GM12878 (cell line): ENCODE results near the gene FFAR3. TPM values are rescaled to one million over a fixed set of nuclear protein-coding genes. Genes with fewer than 3 reads are reported as not detected.

Source experiments
- ATAC-seq: fragments of 200-7000 bp; cut with Tn5 transposase; 3 replicates; pipeline ENCODE4 v1.9.1; 2020; ENCODE audit warnings: mild to moderate bottlenecking, moderate library complexity
- BruUV-seq: library from RNA; stranded (reverse); fragments of 400-500 nt; replicated peaks from 2 replicates; lab custom pipeline; 2021; lab: Mats Ljungman, UMichigan
- CTCF ChIA-PET: fragments of 300-600 bp; sonication (Branson Sonifier 250); formaldehyde crosslinking; extraction: SDS; loops from one replicate; lab custom pipeline; 2021; ENCODE audit warnings: inconsistent platforms; lab: Yijun Ruan, JAX
- POLR2A ChIA-PET: fragments of 350-600 bp; formaldehyde crosslinking; extraction: SDS; loops from one replicate; lab custom pipeline; 2021; ENCODE audit warnings: inconsistent platforms; lab: Charles Lee
- RAD21 ChIA-PET: fragments of 300-600 bp; sonication (Branson Sonifier 250); formaldehyde crosslinking; loops from one replicate; lab custom pipeline; 2023; ENCODE audit warnings: antibody characterized with exemption; ENCODE audit not compliant: unreplicated experiment; lab: Charles Lee
- SMC1A ChIA-PET: fragments of 300-600 bp; sonication (Branson Sonifier 250); formaldehyde crosslinking; loops from one replicate; lab custom pipeline; 2023; ENCODE audit not compliant: unreplicated experiment, uncharacterized antibody; lab: Charles Lee
- DNase-seq: peaks from one replicate; pipeline ENCODE4 v3.0.0-alpha.2; 2011; ENCODE audit warnings: low read depth, low spot score
- FAIRE-seq: peaks from 3 replicates; lab custom pipeline; 2011; peaks lifted over from hg19 to GRCh38; lab: Jason Lieb, UNC
- H2AFZ ChIP-seq: 2 replicates; pipeline ENCODE4 v1.6.0; 2011; ENCODE audit warnings: low read depth, low read length, control low read depth; ENCODE audit not compliant: control insufficient read depth
- H3K27ac ChIP-seq: 2 replicates; pipeline ENCODE4 v1.5.1; 2011; ENCODE audit warnings: control low read depth; ENCODE audit not compliant: control insufficient read depth, insufficient read depth
- H3K27me3 ChIP-seq, 2 experiments: replicated peaks in 1 of 2; 2 replicates each; pipeline versions ENCODE4 v1.6.0 to v1.6.1; 2011; ENCODE audit warnings: low read length in 1 of 2; ENCODE audit not compliant: control insufficient read depth in 2 of 2, insufficient read depth in 2 of 2
- H3K36me3 ChIP-seq, 2 experiments: 2 replicates each; pipeline ENCODE4 v1.5.1; 2011; ENCODE audit warnings: low read length in 1 of 2; ENCODE audit not compliant: control insufficient read depth in 2 of 2, insufficient read depth in 2 of 2
- H3K4me1 ChIP-seq: 2 replicates; pipeline ENCODE4 v1.6.1; 2011; ENCODE audit warnings: mild to moderate bottlenecking, low read length, moderate library complexity, mixed read lengths; ENCODE audit not compliant: control insufficient read depth, insufficient read depth
- H3K4me2 ChIP-seq: 2 replicates; pipeline ENCODE4 v1.6.0; 2011; ENCODE audit warnings: control low read depth; ENCODE audit not compliant: control insufficient read depth, insufficient read depth
- H3K4me3 ChIP-seq: fragments of 200-600 bp; sonication (generic); 2 replicates; pipeline ENCODE4 v1.5.1; 2016
- H3K79me2 ChIP-seq: 2 replicates; pipeline ENCODE4 v1.6.0; 2011; ENCODE audit warnings: low read length; ENCODE audit not compliant: control insufficient read depth, insufficient read depth
- H3K9ac ChIP-seq: 2 replicates; pipeline ENCODE4 v1.8.0; 2011; ENCODE audit warnings: low read length, control low read depth, mixed read lengths; ENCODE audit not compliant: control insufficient read depth, insufficient read depth
- H3K9me3 ChIP-seq: replicated peaks from 3 replicates; pipeline ENCODE4 v1.5.1; 2011; ENCODE audit warnings: mild to moderate bottlenecking, low read length; ENCODE audit not compliant: control insufficient read depth, insufficient read depth
- H4K20me1 ChIP-seq: 2 replicates; pipeline ENCODE4 v1.6.0; 2011; ENCODE audit not compliant: control insufficient read depth, insufficient read depth
- ATF3 ChIP-seq: IDR thresholded peaks from 2 replicates; pipeline ENCODE4 v1.6.1; 2011; ENCODE audit warnings: low read depth, mild to moderate bottlenecking, low read length, moderate library complexity, borderline replicate concordance; ENCODE audit errors: extremely low read depth
- BHLHE40 ChIP-seq, 2 experiments: fragments of 450-650 bp in 1 of 2; IDR thresholded peaks; 2 replicates each; pipeline ENCODE4 v1.6.1; 2011 to 2017; ENCODE audit warnings: low read depth in 2 of 2, borderline replicate concordance in 1 of 2, improper control_type of control experiment in 1 of 2, low read length in 1 of 2, mild to moderate bottlenecking in 1 of 2
- CEBPB ChIP-seq, 2 experiments: fragments of 150-350 bp in 1 of 2; IDR thresholded peaks; 2 replicates each; pipeline ENCODE4 v1.6.1; 2012 to 2014; ENCODE audit warnings: low read depth in 2 of 2, low read length in 2 of 2, borderline replicate concordance in 1 of 2, inconsistent platforms in 1 of 2
- E4F1 ChIP-seq: fragments of 450-650 bp; IDR thresholded peaks from 2 replicates; pipeline ENCODE4 v1.6.1; 2018; ENCODE audit warnings: borderline replicate concordance, mild to moderate bottlenecking; ENCODE audit not compliant: partially characterized antibody
- EGR1 ChIP-seq, 2 experiments: IDR thresholded peaks; 1 replicate in 1 of 2; 2 replicates in 1 of 2; pipeline ENCODE4 v1.6.1; 2011 to 2012; ENCODE audit warnings: low read depth in 2 of 2, low read length in 2 of 2, borderline replicate concordance in 1 of 2, mild to moderate bottlenecking in 1 of 2, moderate library complexity in 1 of 2
- RBBP5 ChIP-seq: fragments of 200-600 bp; sonication (generic); conservative IDR thresholded peaks from 2 replicates; pipeline ENCODE4 v1.6.1; 2016
- ZBTB4 ChIP-seq: fragments of 450-650 bp; formaldehyde crosslinking; IDR thresholded peaks from 2 replicates; pipeline ENCODE4 v1.4.0; 2022; ENCODE audit warnings: mild to moderate bottlenecking, moderate library complexity
- ZNF687 ChIP-seq: fragments of 450-650 bp; IDR thresholded peaks from 2 replicates; pipeline ENCODE4 v1.6.1; 2017; ENCODE audit warnings: mild to moderate bottlenecking, moderate library complexity
- WGBS: methylation state at CpG from one replicate; pipeline ENCODE4 v1.1.6; 2016; ENCODE audit warnings: low lambda C conversion rate; ENCODE audit not compliant: insufficient replicate concordance, insufficient coverage; ENCODE audit errors: missing lambda C conversion rate; 5-methylcytosine and 5-hydroxymethylcytosine counted together
- in situ Hi-C: fragments of 300-500 bp; cut with MboI; formaldehyde crosslinking; loops from 9 replicates; pipeline ENCODE4 v1.14.3; 2018; ENCODE audit warnings: mixed read lengths
- intact Hi-C: fragments of 100-400 bp; cut with micrococcal nuclease; formaldehyde crosslinking; loops from one replicate; pipeline ENCODE4 v1.14.2; 2022; ENCODE audit not compliant: unreplicated experiment
- polyA plus RNA-seq, 11 experiments: library from polyadenylated mRNA; depleted of rRNA in 4 of 11; unstranded in 6 of 11; stranded (reverse) in 5 of 11; fragments of >200 nt; fragmentation: Nextera tagmentation in 4 of 11; fragmentation: Illumina TruSeq in 1 of 11; extraction: Ambion mirVana in 4 of 11; extraction: Trizol in 1 of 11; gene quantifications; 1 replicate in 1 of 11; 2 replicates in 10 of 11; pipeline versions ENCODE4 v1.2.1 to v1.2.3, GENCODE V29; 2011 to 2016; ENCODE audit warnings: inconsistent platforms in 2 of 11, missing spikeins in 2 of 11, low read depth in 1 of 11
- total RNA-seq, 4 experiments: library from RNA; depleted of rRNA in 3 of 4; stranded (reverse); fragments of >200 nt in 3 of 4; fragmentation: Illumina TruSeq in 1 of 4; extraction: Trizol in 1 of 4; gene quantifications; 2 replicates each; pipeline versions ENCODE4 v1.2.1 to v1.2.3, GENCODE V29; 2013 to 2021

The FFAR3 gene
- total and polyA plus RNA-seq, 10 of the 15 experiments (the other 5 are each of a cell fraction or from before 2014, with no cell fraction given), result 0.15 to 0.18 TPM; not detected in 8

GRCh38 chr19:35363711-35364425 is 5.6 kb downstream of the FFAR3 start:
- ChIA-PET SMC1A (interaction anchor here (1.2 to 2.7 kb wide), 2 partner anchors 11 kb away, joined by 4 to 9 read pairs; no protein-coding TSS in a partner anchor), CTCF (interaction anchor here (1.2 to 1.7 kb wide), 2 partner anchors 104 to 147 kb away, joined by 3 to 4 read pairs; no protein-coding TSS in a partner anchor), RAD21 (interaction anchor here (0.7 kb wide), 1 partner anchor 98 kb away, joined by 3 read pairs; no protein-coding TSS in a partner anchor), POLR2A (no interaction called here)
- intact Hi-C loops, result no loop called here
- 68% methylated on average over 19 of the region's 19 CpGs for WGBS
- no peak overlapping the region for H3K9ac ChIP-seq
- no peaks in the 10 kb centered on the region; the same call in 2 of the 3 replicates for H3K9me3 ChIP-seq
- no peaks in the 10 kb centered on the region for H4K20me1 ChIP-seq
- FAIRE-seq (no peak), ATAC-seq (no peak), DNase-seq (no peak)
- TF ChIP-seq ZBTB4 (no peak), RBBP5 (no peak), EGR1 (IDR thresholded peaks at IDR 0.05; ENCODE audit: borderline replicate concordance in 1 of 2, low read depth in 2 of 2, low read length in 2 of 2) (no peak), ZNF687 (no peak), E4F1 (no peak), BHLHE40 (IDR thresholded peaks at IDR 0.05; ENCODE audit: borderline replicate concordance in 1 of 2, low read depth in 2 of 2, low read length in 1 of 2) (no peak), CEBPB (IDR thresholded peaks at IDR 0.05; ENCODE audit: borderline replicate concordance in 1 of 2, low read depth in 2 of 2, low read length in 2 of 2) (no peak), ATF3 (no peak)
- no peak overlapping the region for H3K4me3 ChIP-seq
- no peak overlapping the region for H3K4me2 ChIP-seq
- no peaks in the 10 kb centered on the region for H3K79me2 ChIP-seq
- H2AFZ ChIP-seq, result no peak overlapping the region
- no peak overlapping the region for H3K27ac ChIP-seq
- in situ Hi-C loops, result no loop called here
- H3K27me3 ChIP-seq, result 0 out of 4 replicates have a peak, but pooled peaks cover 0 to 2% of the 10 kb centered on the region in 2 experiments
- no peaks in the 10 kb centered on the region for H3K36me3 ChIP-seq
- BruUV-seq, result no TSS peak
- H3K4me1 ChIP-seq, result peaks cover 5% of the 10 kb centered on the region
